ENCODE data around the gene PYGO1.
"Not testable (repeated sequence)": the region's sequence is repeated elsewhere in the genome, so short reads cannot be mapped to it uniquely, and the experiment has no call there.

Gene PYGO1, protein sequence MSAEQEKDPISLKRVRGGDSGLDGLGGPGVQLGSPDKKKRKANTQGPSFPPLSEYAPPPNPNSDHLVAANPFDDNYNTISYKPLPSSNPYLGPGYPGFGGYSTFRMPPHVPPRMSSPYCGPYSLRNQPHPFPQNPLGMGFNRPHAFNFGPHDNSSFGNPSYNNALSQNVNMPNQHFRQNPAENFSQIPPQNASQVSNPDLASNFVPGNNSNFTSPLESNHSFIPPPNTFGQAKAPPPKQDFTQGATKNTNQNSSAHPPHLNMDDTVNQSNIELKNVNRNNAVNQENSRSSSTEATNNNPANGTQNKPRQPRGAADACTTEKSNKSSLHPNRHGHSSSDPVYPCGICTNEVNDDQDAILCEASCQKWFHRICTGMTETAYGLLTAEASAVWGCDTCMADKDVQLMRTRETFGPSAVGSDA

DNA sequence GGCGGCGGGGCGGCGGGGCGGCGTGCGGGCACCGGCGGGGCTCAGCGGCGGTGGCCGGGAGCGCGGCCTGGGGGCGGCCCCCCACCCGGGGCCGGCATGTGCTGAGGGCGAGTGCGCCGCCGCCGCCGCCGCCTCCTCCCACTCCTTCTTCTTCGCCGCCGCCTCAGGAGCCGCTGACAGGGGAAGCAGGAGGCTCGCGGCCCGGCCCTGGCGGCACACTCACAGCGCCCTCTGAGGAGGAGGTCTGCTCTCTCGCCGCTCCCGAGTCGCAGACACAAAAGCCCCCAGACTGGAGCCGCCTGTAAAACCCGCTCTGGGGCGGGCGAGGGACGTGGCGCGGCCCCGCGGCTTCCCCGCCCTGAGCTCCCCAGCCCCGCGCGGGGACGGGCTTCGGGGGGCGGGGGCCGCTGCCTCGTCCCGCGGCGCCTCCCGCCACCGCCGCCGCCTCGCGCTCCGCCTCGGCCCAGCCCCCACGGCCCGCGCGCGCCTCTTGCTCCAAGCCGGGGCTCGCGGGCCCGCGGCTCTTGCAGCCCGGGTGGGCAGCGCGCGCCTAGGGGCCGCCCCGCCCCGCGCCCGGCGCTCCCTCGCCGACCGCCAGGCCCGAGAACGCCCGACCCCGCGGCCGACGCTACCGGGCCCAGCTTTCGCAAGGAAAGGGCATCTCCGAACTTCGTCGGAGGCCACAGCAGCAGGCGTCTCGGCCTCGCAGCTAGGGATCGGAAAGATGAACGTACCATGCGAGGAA is at the start of gene PYGO1:
Gene PYGO1, minus strand, starts transcription at position 276 of the 745 bp plus-strand sequence. CDS start 462 bp downstream, outside the sequence.
- peak; percentile 26 to 35 for DNase-seq

DNA sequence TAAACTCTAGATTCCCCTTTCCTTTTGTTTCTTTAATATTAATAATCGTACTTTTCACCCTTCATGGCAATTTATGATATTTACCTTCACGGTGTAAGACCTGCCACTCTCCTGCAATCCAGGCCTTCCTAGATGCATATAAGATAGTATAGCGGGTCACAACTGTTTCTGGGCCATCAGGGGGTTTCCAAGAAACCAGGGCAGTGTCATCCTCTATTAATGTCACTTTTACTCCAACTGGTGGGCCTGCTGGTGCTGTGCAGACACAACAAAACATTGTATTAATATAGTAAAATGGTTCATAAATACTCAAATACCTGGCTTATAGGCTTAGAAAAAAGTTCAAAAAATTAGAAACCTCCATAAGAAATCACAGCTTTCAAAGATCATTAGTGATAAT is 48.9 kb upstream of the PYGO1 start:
- no peak for DNase-seq

DNA sequence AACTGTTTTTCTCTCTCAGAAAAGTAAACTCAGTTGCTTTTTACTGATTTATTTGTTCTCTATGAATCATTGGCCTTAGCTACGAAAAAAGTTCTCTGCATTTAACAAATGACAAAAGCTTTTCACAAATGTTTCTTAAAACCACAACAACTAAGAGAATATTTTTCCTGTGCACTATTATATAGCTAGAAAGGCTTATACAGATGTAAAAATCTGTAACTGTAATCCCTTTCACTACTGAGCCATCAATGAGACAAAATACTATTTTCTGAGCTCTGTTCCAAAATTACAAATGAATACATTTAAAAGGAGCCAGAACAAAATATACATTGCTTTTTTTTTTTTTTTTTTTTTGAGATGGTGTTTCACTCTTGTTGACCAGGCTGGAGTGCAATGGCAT is 45.6 kb upstream of the PYGO1 start:
- DNase-seq = no peak

DNA sequence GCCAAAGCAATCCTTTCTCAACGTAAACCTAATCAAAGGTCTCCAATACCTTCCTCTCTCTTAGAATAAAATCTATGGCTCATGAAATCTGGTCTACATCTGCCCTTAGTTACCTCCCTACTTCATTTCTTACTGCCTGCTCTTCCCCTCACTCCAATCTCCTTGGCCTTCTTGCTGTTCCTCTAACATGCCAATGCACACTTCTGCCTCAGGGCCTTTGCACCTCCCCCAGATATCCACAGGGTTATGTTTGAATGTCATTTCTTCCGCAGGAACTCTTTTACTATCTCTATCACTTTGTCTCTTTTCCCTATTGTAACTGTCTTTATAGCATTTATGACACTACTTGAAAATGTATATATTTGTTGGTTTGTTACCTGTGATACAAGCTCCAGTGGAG is 44.3 kb upstream of the PYGO1 start:
- DNase-seq = no peak

DNA sequence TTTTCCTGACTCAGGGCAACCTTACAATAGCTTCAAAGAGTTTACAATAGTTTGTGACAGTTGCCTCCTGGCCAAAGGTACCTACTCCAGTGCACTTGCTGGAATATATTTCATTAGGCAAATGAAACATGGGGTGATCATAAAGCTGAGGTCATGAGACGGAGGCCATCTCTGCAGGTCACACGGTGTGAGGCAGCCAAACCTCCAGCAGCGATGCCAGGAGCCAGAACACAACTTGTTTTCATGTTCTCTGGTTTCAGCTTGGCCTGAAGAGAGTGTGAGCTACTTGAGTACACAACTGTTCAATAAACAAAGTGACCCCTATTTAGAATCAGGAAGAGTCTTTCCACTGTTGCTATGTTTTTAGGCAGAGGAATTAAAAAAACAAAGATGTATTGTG is 42.7 kb upstream of the PYGO1 start:
- no peak for DNase-seq

- DNase-seq = no peak
Observed at GRCh38 chr15:55628369-55628730, 40.2 kb upstream of the PYGO1 start.

DNA sequence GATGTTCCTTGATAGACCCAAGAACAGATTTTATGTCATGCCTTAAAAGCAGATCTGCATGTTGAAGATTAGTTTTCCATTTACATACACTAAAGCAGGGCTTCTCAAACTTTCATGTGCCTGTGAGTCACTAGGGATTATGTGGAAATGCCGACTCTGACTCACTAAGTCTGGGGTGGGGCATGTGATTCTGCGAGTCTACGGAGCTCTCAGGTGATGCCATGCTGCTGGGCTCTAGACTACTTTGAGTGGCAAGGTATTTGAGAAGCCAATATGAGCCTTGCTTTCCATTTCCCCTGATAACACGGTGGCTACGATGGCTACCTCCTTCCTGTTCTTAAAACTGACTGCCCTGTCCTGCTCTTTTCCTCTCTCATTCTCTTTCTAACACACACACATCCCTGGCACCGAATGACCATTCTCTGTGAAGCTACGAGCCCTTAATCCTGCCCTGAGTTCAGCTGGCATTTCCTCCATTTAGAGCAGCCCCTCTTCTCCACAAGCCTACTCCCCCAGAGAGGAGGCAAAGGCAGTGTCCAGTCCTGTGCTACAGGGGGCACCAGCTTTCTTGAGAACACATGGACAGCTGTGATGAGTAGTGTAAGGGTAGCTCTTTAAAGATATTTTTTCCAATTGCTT is 39.7 kb upstream of the PYGO1 start:
- no peak for DNase-seq

- DNase-seq = no peak
Observed at GRCh38 chr15:55619783-55620182, 31.6 kb upstream of the PYGO1 start.

DNA sequence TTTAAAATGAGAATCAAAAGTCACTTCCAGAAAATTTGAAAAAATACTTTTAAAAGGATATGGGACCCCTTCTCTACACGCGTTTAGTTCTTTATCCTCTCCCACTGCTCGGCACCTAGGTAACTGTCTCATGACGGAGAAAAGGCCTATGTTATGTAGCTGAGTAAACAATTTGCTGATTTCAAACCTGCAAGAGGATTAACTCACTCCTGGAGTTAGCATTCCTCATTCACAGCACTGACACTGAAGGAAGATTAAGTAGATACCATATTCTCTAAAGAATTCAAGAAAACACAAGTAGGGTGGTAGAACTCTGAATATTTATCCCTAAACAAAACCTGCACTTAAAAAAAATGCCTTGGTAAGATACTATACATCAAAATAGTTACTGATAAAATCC is 30.2 kb upstream of the PYGO1 start:
- no peak for DNase-seq

DNA sequence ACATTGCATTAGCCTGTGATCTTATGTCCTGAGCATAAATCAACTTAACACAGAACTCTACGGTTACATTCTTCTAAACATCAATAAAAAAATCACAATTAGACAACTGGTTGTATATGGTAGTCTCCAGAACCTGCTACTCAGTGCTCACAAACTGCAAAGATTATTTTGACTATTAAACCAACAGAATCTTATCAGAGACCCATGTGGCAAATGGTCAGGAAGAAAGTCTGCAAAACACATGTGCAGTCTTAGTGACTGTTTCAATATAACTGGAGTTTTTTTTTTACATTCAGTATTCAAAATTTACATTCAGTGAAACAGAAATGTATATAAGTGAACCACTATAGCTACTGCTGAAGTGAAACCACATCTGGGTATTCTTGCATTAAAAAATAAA is 27.3 kb upstream of the PYGO1 start:
- no peak for DNase-seq

DNA sequence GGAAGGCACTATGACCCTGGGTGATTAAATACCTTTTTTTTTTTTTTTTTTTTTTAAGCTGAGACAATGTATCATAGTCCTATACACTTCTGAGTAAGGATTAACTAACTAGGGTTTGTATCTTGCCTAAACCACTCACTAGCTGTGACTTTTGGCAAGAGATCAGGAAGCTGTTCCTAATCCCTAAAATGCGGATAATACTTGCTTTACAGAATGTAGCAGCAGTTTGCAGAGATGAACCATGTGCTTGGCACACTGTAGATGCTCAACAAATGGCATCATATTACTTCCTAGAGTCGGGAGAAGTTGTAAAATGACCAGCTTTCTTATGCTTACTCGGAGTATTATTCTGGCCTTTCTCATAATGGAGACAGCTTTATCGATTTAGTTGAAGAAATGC is 25.6 kb upstream of the PYGO1 start:
- no peak for DNase-seq

- DNase-seq = no peak
Observed at GRCh38 chr15:55606214-55606613, 18.1 kb upstream of the PYGO1 start.

GRCh38 chr15:55601374-55601773 is 13.2 kb upstream of the PYGO1 start:
- no peak for DNase-seq

GRCh38 chr15:55599439-55599838 is 11.3 kb upstream of the PYGO1 start:
- DNase-seq = no peak

- DNase-seq = not testable (repeated sequence)
Observed at GRCh38 chr15:55593019-55593418, 4.9 kb upstream of the PYGO1 start.

- DNase-seq = no peak
Observed at GRCh38 chr15:55590788-55591187, 2.6 kb upstream of the PYGO1 start.

DNA sequence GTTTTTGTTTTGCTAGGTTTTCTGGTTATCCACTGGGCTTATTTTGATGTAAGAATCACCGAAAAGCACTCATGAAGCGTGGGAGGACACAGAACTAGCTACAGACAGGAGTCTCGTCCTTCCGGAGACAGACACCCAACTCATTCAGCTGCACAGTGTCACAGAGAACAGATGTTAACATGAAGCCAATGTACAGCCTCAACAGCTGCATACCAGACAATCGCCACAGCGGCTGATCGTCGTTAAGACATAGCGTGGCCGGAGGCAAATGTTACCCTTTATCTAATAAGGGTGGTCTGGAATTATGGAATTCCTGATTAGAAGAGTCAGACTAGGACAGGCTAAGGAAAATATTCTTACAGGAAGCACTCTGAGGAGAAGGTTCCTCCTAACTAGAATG is 1.1 kb upstream of the PYGO1 start:
- DNase-seq = no peak

- DNase-seq = no peak
Observed at GRCh38 chr15:55588815-55589115, 620 bp upstream of the PYGO1 start.

GRCh38 chr15:55587321-55588069 is 650 bp downstream of the PYGO1 start:
- DNase-seq = peak in 1 of 2 donors; percentile 3

DNA sequence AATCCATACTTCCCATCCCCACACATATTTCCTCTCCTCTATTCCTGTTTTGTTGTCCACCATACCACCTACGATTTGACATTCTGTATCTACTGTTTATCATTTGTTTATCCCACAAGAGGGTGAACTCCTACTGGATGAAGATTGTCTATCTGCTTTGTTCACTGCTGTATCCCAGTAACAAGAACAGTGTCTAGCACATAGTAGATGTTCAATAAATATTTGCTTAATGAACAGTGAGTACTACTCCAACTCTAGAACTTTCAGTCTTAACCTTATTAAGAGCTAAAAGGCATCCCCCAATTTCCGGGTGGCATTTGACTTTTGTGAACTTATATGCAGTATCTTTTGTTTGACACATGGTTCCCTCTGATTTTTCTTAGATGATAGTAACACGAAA is 1.3 kb downstream of the PYGO1 start:
- no peak for DNase-seq

DNA sequence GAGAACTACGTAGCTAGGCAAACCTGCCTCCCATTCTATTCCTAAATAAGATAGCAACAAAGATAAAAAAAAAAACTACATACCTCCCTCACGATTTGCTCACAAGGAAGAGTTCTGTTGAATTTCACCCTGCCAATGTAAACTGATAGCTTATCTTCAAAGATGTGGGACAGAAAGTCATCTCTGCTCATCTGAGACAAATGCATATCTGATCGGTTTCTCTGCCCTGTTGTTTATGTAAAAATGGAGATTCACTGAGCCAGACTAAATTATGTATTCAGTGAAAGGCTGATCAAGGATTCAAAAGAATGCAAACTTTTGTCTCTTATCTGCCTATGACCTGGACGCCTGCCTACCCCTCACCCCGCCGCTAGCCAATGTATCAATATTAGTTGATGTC is 11.2 kb downstream of the PYGO1 start:
- no peak for DNase-seq

- no peak for DNase-seq
Observed at GRCh38 chr15:55574096-55574495, 14.0 kb downstream of the PYGO1 start.

- no peak for DNase-seq
Observed at GRCh38 chr15:55573224-55573623, 14.9 kb downstream of the PYGO1 start.

Measured in activated CD4-positive, alpha-beta T cell treated with anti-CD3 and anti-CD28 coated beads for 4 hours (primary cell).